Activated naive CD4-positive, alpha-beta T cell treated with anti-CD3 and anti-CD28 coated beads, Interleukin-2, amount 10 ng/mL, durations not matched to agents 7 days and 5 days (primary cell): ENCODE data around the gene MMP25.

Experiments
- CTCF ChIA-PET: fragments of 350-600 bp; sonication (Branson Sonifier 250); formaldehyde crosslinking; loops from one replicate; lab custom pipeline; 2021; ENCODE audit warnings: antibody characterized with exemption; lab: Charles Lee
- DNase-seq: peaks from one replicate; pipeline ENCODE4 v3.0.0-alpha.2; 2020
- H3K27ac Mint-ChIP-seq: one replicate; pipeline ENCODE4 v1.8.0; 2021; ENCODE audit warnings: mild to moderate bottlenecking, moderate library complexity, mixed read lengths
- H3K27me3 Mint-ChIP-seq: one replicate; pipeline ENCODE4 v1.8.0; 2021; ENCODE audit warnings: mild to moderate bottlenecking, mixed read lengths
- H3K36me3 Mint-ChIP-seq: one replicate; pipeline ENCODE4 v1.8.0; 2021; ENCODE audit warnings: mixed read lengths
- H3K4me1 Mint-ChIP-seq: one replicate; pipeline ENCODE4 v1.8.0; 2021; ENCODE audit warnings: mixed read lengths
- H3K4me3 Mint-ChIP-seq: one replicate; pipeline ENCODE4 v1.8.0; 2021; ENCODE audit warnings: mild to moderate bottlenecking, moderate library complexity, mixed read lengths
- H3K9me3 Mint-ChIP-seq: one replicate; pipeline ENCODE4 v1.8.0; 2021; ENCODE audit warnings: mixed read lengths

Gene MMP25

GRCh38 chr16:3084969-3085670 is 38.8 kb downstream of the MMP25 start:
- peaks cover 4% of the 10 kb centered on the region for H3K9me3 Mint-ChIP-seq
- peaks cover 13% of the 10 kb centered on the region for H3K36me3 Mint-ChIP-seq
- H3K27me3 Mint-ChIP-seq, result peaks cover 4% of the 10 kb centered on the region
- no peak overlapping the region for H3K4me3 Mint-ChIP-seq
- no peak overlapping the region for H3K27ac Mint-ChIP-seq
- H3K4me1 Mint-ChIP-seq, result peaks cover 60% of the 10 kb centered on the region
- CTCF ChIA-PET, result interaction anchor here (1.2 to 2.2 kb wide), 2 partner anchors 44 to 50 kb away, joined by 4 to 7 read pairs; partner anchors contain the start of gene ZNF213
- DNase-seq, result no peak

DNA sequence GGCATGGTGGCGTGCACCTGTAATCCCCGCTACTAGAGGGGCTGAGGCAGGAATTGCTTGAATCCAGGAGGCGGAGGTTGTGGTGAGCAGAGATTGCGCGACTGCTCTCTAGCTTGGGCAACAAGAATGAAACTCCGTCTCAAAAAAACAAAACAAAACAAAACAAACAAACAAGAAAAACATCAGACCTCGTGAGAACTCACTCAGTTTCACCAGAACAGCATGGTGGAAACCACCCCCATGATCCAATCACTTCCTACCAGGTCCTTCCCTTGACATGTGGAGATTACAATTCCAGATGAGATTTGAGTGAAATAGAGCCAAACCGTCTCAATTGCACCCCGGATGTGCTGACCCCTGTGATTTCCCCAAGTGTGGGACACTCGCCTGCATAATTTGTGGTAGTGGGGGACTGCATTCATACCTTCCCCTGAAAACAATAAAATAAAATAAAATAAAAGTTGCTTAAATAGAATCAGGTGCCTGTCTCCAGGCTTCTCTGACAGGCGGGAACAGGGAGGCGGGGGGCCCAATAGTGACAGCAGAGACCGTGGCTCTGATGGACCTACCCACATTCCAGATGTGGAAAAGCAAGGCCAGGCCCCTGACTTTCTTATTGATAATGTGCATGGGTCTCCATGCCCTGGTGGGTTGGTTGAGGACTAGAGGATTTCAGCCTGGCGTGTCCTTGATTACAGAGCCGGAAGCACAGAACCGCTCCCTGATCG is 39.7 kb downstream of the MMP25 start:
- Mint-ChIP-seq H3K27me3 (peaks cover 4% of the 10 kb centered on the region), H3K9me3 (peaks cover under 1% of the 10 kb centered on the region), H3K4me3 (no peak overlapping the region), H3K27ac (no peak overlapping the region), H3K36me3 (peaks cover 8% of the 10 kb centered on the region), H3K4me1 (peaks cover 62% of the 10 kb centered on the region)
- no peak for DNase-seq
- CTCF ChIA-PET, result interaction anchor here (1.2 kb wide), 1 partner anchor 49 kb away, joined by 4 read pairs; the partner anchor contains the start of gene ZNF213

- H3K4me3 Mint-ChIP-seq, result no peak overlapping the region
- no peak overlapping the region for H3K27ac Mint-ChIP-seq
- CTCF ChIA-PET, result interaction anchor here (0.8 to 5.5 kb wide), 6 partner anchors 9 to 42 kb away, joined by 3 to 24 read pairs (median 7); no protein-coding TSS in a partner anchor
- H3K9me3 Mint-ChIP-seq, result no peaks in the 10 kb centered on the region
- H3K27me3 Mint-ChIP-seq, result peaks cover 4% of the 10 kb centered on the region
- peaks cover 64% of the 10 kb centered on the region for H3K4me1 Mint-ChIP-seq
- DNase-seq, result no peak
- peaks cover 5% of the 10 kb centered on the region for H3K36me3 Mint-ChIP-seq
Measured at GRCh38 chr16:3086596-3087242, 40.4 kb downstream of the MMP25 start.

GRCh38 chr16:3087243-3088235 is 41.2 kb downstream of the MMP25 start:
- Mint-ChIP-seq H3K27ac (peak overlapping the region; percentile 77), H3K36me3 (peaks cover 5% of the 10 kb centered on the region), H3K27me3 (peaks cover 4% of the 10 kb centered on the region), H3K4me3 (no peak overlapping the region), H3K4me1 (peaks cover 64% of the 10 kb centered on the region), H3K9me3 (no peaks in the 10 kb centered on the region)
- no peak for DNase-seq
- CTCF ChIA-PET, result interaction anchor here (0.8 to 5.5 kb wide), 6 partner anchors 10 to 42 kb away, joined by 3 to 24 read pairs (median 7); no protein-coding TSS in a partner anchor

DNA sequence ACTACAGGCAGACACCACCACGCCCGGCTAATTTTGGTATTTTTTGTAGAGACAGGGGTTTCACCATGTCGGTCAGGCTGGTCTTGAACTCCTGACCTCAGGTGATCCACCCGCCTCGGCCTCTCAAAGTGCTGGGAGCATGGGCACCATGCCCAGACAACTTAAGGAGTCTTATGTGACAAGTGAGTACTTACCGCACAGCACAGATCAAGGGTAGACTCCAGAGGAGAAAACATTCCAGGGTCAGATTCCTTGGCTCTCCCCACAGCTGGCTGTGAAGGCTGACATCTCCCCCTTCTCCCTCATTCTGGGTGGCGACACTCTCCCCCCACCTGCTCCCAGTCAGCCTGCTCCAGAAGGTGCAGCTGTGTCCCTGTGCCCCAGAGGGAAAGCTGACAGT is 42.1 kb downstream of the MMP25 start:
- peaks cover 3% of the 10 kb centered on the region for H3K36me3 Mint-ChIP-seq
- no peak for DNase-seq
- H3K27ac Mint-ChIP-seq, result no peak overlapping the region
- H3K4me3 Mint-ChIP-seq, result no peak overlapping the region
- CTCF ChIA-PET, result interaction anchor here (5.5 kb wide), 1 partner anchor 29 kb away, joined by 24 read pairs; no protein-coding TSS in a partner anchor
- H3K9me3 Mint-ChIP-seq, result no peaks in the 10 kb centered on the region
- H3K4me1 Mint-ChIP-seq, result peaks cover 64% of the 10 kb centered on the region
- no peaks in the 10 kb centered on the region for H3K27me3 Mint-ChIP-seq

DNA sequence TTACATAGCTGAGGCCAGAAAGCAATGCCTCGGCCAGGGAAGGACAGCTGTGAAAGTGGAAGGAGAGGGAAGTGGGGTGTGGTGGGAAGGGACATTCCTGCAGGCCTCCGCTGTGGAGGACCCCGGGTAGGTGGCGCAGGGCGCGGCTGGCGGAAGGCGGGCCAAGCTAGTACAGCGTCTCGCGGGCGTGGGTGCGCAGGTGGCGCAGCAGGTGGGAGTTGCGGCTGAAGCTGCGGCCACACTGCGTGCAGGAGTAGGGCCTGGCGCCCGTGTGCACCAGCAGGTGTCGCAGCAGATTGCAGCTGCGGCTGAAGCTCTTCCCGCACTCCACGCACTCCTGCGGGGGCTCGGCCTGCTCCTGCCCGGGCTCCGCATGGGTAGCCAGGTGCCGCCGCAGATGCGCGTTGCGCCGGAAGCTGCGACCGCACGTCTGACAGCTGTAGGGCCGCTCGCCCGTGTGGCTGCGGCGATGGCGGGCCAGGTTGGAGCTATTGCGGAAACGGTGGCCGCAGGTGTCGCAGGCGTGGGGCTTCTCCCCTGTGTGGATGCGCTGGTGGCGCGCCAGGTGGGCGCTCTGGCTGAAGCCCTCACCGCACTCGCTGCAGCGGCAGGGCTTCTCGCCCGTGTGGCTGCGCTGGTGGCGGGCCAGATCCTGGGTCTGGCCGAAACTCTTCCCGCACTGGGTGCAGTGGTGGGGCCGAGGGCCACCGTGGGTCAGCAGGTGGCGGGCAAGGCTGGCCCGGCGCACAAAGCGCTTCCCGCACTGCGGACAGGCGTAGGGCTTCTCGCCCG is 42.8 kb downstream of the MMP25 start:
- Mint-ChIP-seq H3K36me3 (peaks cover 3% of the 10 kb centered on the region), H3K27ac (no peak overlapping the region), H3K27me3 (no peaks in the 10 kb centered on the region), H3K4me1 (peaks cover 62% of the 10 kb centered on the region), H3K9me3 (no peaks in the 10 kb centered on the region), H3K4me3 (no peak overlapping the region)
- no peak for DNase-seq
- CTCF ChIA-PET, result interaction anchor here (1.3 to 5.5 kb wide), 3 partner anchors 12 to 30 kb away, joined by 3 to 24 read pairs (median 4); no protein-coding TSS in a partner anchor

- H3K4me1 Mint-ChIP-seq, result peaks cover 62% of the 10 kb centered on the region
- CTCF ChIA-PET, result interaction anchor here (0.8 to 5.5 kb wide), 5 partner anchors 12 to 62 kb away, joined by 3 to 24 read pairs (median 3); no protein-coding TSS in a partner anchor
- no peaks in the 10 kb centered on the region for H3K9me3 Mint-ChIP-seq
- H3K36me3 Mint-ChIP-seq, result peaks cover under 1% of the 10 kb centered on the region
- no peak overlapping the region for H3K4me3 Mint-ChIP-seq
- H3K27me3 Mint-ChIP-seq, result no peaks in the 10 kb centered on the region
- no peak for DNase-seq
- no peak overlapping the region for H3K27ac Mint-ChIP-seq
Measured at GRCh38 chr16:3089717-3090592, 43.6 kb downstream of the MMP25 start.

DNA sequence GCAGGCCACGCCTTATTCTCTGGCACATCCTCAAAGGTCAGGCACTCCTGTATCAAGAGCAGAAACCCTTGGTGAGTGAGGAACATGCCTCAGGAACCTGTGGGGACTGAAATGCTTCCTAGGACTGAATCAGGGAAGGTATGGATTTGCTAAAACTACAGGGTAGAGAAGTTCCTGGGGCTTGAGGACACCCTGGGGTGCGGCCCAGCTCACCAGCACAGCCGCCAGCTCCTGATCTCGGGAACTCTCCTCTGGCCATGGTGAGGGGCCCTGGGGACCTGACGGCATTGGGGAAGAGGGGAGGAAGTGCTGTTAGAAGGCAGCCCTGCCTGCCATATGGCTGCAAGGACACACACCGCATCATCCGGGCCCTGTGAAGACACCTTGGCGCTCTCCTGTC is 45.2 kb downstream of the MMP25 start:
- H3K9me3 Mint-ChIP-seq, result no peaks in the 10 kb centered on the region
- no peak for DNase-seq
- no peaks in the 10 kb centered on the region for H3K36me3 Mint-ChIP-seq
- H3K27me3 Mint-ChIP-seq, result no peaks in the 10 kb centered on the region
- H3K4me3 Mint-ChIP-seq, result no peak overlapping the region
- peaks cover 64% of the 10 kb centered on the region for H3K4me1 Mint-ChIP-seq
- CTCF ChIA-PET, result interaction anchor here (0.8 to 5.5 kb wide), 4 partner anchors 11 to 37 kb away, joined by 3 to 24 read pairs (median 3); no protein-coding TSS in a partner anchor
- H3K27ac Mint-ChIP-seq, result no peak overlapping the region

GRCh38 chr16:3092501-3092941 is 46.2 kb downstream of the MMP25 start:
- Mint-ChIP-seq H3K27ac (peak overlapping the region; percentile 69), H3K4me1 (peaks cover 65% of the 10 kb centered on the region), H3K27me3 (peaks cover 6% of the 10 kb centered on the region), H3K9me3 (no peaks in the 10 kb centered on the region), H3K4me3 (no peak overlapping the region), H3K36me3 (no peaks in the 10 kb centered on the region)
- DNase-seq, result no peak
- CTCF ChIA-PET, result interaction anchor here (1.6 to 2.5 kb wide), 4 partner anchors 10 to 40 kb away, joined by 4 to 19 read pairs (median 6); no protein-coding TSS in a partner anchor

DNA sequence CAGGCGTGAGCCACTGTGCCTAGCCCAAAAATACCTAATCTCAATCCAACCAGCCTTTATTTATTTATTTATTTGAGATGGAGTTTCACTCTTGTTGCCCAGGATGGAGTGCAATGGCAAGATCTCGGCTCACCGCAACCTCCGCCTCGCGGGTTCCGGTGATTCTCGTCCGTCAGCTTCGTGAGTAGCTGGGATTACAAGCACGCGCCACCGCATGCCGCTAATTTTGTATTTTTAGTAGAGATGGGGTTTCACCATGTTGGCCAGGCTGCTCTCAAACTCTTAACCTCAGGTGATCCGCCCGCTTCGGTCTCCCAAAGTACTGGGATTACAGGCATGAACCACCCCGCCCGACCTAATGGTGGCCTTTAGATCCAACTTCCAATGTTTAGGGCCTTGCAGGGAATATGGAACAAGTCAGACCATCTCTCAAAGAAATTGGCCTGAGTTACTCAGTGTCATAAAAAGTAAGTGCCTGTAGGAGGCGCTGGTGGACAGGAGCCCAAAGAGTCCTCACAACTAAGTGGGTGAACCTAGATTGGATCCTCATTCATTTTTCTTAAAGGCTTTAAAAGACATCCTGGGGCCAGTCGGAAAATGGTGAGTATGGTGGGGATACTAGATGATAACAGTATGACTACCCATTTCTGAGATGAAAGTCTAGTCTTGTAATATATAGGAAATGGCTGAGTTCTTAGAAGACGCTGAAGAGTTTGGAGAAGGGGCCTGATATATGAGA is 48.1 kb downstream of the MMP25 start:
- Mint-ChIP-seq H3K4me1 (peaks cover 67% of the 10 kb centered on the region), H3K9me3 (no peaks in the 10 kb centered on the region), H3K27ac (peak overlapping the region; percentile 1), H3K27me3 (peaks cover 13% of the 10 kb centered on the region), H3K36me3 (no peaks in the 10 kb centered on the region), H3K4me3 (no peak overlapping the region)
- peak; percentile 70 for DNase-seq
- CTCF ChIA-PET, result interaction anchor here (1.4 to 2.5 kb wide), 5 partner anchors 18 to 35 kb away, joined by 4 to 19 read pairs (median 5); no protein-coding TSS in a partner anchor

DNA sequence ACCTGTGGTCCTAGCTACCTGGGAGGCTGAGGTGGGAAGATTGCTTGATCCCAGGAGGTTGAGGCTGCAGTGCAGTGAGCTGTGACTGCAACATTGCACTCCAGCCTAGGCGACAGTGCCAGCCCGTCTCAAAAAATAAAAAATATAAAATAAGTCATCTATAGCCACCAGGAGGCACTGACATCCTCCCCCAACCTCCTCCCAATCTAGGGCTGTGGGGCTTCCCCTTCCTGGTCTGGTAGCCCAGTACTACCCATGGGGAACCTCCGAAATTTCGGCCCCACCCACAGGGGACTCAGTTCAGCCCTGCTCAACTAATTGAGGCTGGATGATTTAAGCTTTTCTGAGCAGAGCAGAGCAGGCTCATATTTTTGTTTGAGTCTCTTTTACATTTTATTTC is 49.5 kb downstream of the MMP25 start:
- peak overlapping the region; percentile 77 for H3K27ac Mint-ChIP-seq
- no peak overlapping the region for H3K4me3 Mint-ChIP-seq
- no peaks in the 10 kb centered on the region for H3K9me3 Mint-ChIP-seq
- peaks cover 75% of the 10 kb centered on the region for H3K4me1 Mint-ChIP-seq
- no peaks in the 10 kb centered on the region for H3K36me3 Mint-ChIP-seq
- CTCF ChIA-PET, result interaction anchor here (0.8 to 11.4 kb wide), 12 partner anchors 20 to 74 kb away, joined by 3 to 200 read pairs (median 6); partner anchors contain the start of gene ZNF213
- peaks cover 18% of the 10 kb centered on the region for H3K27me3 Mint-ChIP-seq
- DNase-seq, result peak; percentile 79
